K562 (cell line): ENCODE measurements around the gene INSR. TPM values are rescaled to one million over a fixed set of nuclear protein-coding genes. Genes with fewer than 3 reads are reported as not detected.

Experiments used
- ATAC-seq: fragments of 200-7000 bp; cut with Tn5 transposase; 3 replicates; pipeline ENCODE4 v1.9.1; 2020; ENCODE audit warnings: moderate library complexity
- Bru-seq: library from RNA; stranded (reverse); fragments of 400-500 nt; gene quantifications from one replicate; lab custom pipeline; 2021; lab: Mats Ljungman, UMichigan
- BruChase-seq, 2 experiments: library from RNA; stranded (reverse); fragments of 400-500 nt; gene quantifications; one replicate each; lab custom pipeline; 2021; lab: Mats Ljungman, UMichigan
- BruUV-seq: library from RNA; stranded (reverse); fragments of 400-500 nt; replicated peaks from 2 replicates; lab custom pipeline; 2021; lab: Mats Ljungman, UMichigan
- CTCF ChIA-PET: fragments of 300-600 bp; formaldehyde crosslinking; extraction: SDS; loops from one replicate; lab custom pipeline; 2021; ENCODE audit warnings: low intra/inter-chr PET ratio; lab: Yijun Ruan, JAX
- POLR2A ChIA-PET: fragments of 300-600, 350-650 bp; sonication (Branson Sonifier 250); formaldehyde crosslinking; extraction: SDS; loops from one replicate; lab custom pipeline; 2021; ENCODE audit warnings: antibody characterized with exemption, inconsistent platforms; lab: Yijun Ruan, JAX
- DNase-seq, 4 experiments: peaks; one replicate each; pipeline versions ENCODE4 v3.0.0 to v3.0.0-alpha.2; 2011 to 2018; ENCODE audit warnings: low spot score in 3 of 4, mixed read lengths in 3 of 4; ENCODE audit errors: extremely low read depth in 1 of 4
- FAIRE-seq: peaks from 2 replicates; lab custom pipeline; 2011; peaks lifted over from hg19 to GRCh38; lab: Jason Lieb, UNC
- H2AFZ ChIP-seq: 2 replicates; pipeline ENCODE4 v1.6.0; 2011; ENCODE audit warnings: low read depth, low read length, control low read depth, inconsistent platforms
- H3K27ac ChIP-seq: fragments of 200-600 bp; 3 replicates; pipeline ENCODE4 v1.8.0; 2011; ENCODE audit warnings: low read depth, mild to moderate bottlenecking, control low read depth, inconsistent platforms, low read length, moderate library complexity, mixed read lengths; ENCODE audit errors: extremely low read depth
- H3K27me3 ChIP-seq, 2 experiments: fragments of 300-600 bp in 1 of 2; 2 replicates in 1 of 2; 3 replicates in 1 of 2; pipeline versions ENCODE4 v1.6.0 to v1.8.0; 2011; ENCODE audit warnings: inconsistent platforms in 2 of 2, low read length in 2 of 2, mild to moderate bottlenecking in 1 of 2, mixed read lengths in 1 of 2, moderate library complexity in 1 of 2; ENCODE audit not compliant: control insufficient read depth in 2 of 2, insufficient read depth in 2 of 2
- H3K36me3 ChIP-seq: fragments of 300-600 bp; 3 replicates; pipeline ENCODE4 v1.8.0; 2011; ENCODE audit warnings: mild to moderate bottlenecking, low read length, inconsistent platforms; ENCODE audit not compliant: control insufficient read depth, insufficient read depth
- H3K4me1 ChIP-seq, 2 experiments: fragments of 200-600 bp in 1 of 2; replicated peaks in 1 of 2; 2 replicates in 1 of 2; 3 replicates in 1 of 2; pipeline versions ENCODE4 v1.5.1 to v1.8.0; 2011; ENCODE audit warnings: inconsistent platforms in 2 of 2, low read length in 2 of 2, mild to moderate bottlenecking in 1 of 2, mixed read lengths in 1 of 2, moderate library complexity in 1 of 2; ENCODE audit not compliant: control insufficient read depth in 2 of 2, insufficient read depth in 2 of 2
- H3K4me2 ChIP-seq: 2 replicates; pipeline ENCODE4 v1.6.1; 2011; ENCODE audit warnings: low read length, control low read depth, inconsistent platforms, mixed read lengths; ENCODE audit not compliant: insufficient read depth
- H3K4me3 ChIP-seq: fragments of 200-600 bp; sonication (generic), shearing (Covaris generic); 2 replicates; pipeline ENCODE4 v1.5.1; 2016; ENCODE audit warnings: control low read depth, inconsistent platforms
- H3K79me2 ChIP-seq: fragments of 200-600 bp; 3 replicates; pipeline ENCODE4 v1.8.0; 2011; ENCODE audit warnings: low read length, inconsistent platforms; ENCODE audit not compliant: control insufficient read depth, insufficient read depth
- H3K9ac ChIP-seq, 2 experiments: 2 replicates each; pipeline versions ENCODE4 v1.6.0 to v1.6.1; 2011; ENCODE audit warnings: low read depth in 2 of 2, low read length in 2 of 2, control low read depth in 1 of 2, inconsistent platforms in 1 of 2, mild to moderate bottlenecking in 1 of 2, mixed read lengths in 1 of 2; ENCODE audit not compliant: insufficient read depth in 1 of 2
- H3K9me1 ChIP-seq: one replicate; pipeline ENCODE4 v1.6.0; 2011; ENCODE audit warnings: inconsistent platforms, mild to moderate bottlenecking, low read length, moderate library complexity; ENCODE audit not compliant: control insufficient read depth, insufficient read depth
- H3K9me3 ChIP-seq: replicated peaks from 2 replicates; pipeline ENCODE4 v1.5.1; 2011; ENCODE audit warnings: low read depth, low read length, inconsistent platforms; ENCODE audit not compliant: control insufficient read depth, insufficient read depth
- H4K20me1 ChIP-seq: replicated peaks from 2 replicates; pipeline ENCODE4 v1.6.1; 2011; ENCODE audit warnings: low read length, inconsistent platforms, mixed read lengths; ENCODE audit not compliant: control insufficient read depth, insufficient read depth
- CXXC5 ChIP-seq: fragments of 250-450 bp; sonication (Bioruptor Pico); IDR thresholded peaks from 2 replicates; pipeline ENCODE4 v1.8.0; 2022; ENCODE audit warnings: inconsistent platforms, mild to moderate bottlenecking, moderate library complexity
- DACH1 ChIP-seq: fragments of 450-650 bp; IDR thresholded peaks from 2 replicates; pipeline ENCODE4 v1.6.1; 2018; ENCODE audit not compliant: partially characterized antibody
- E2F6 ChIP-seq, 2 experiments: IDR thresholded peaks; 2 replicates each; pipeline ENCODE4 v1.6.1; 2011; ENCODE audit warnings: borderline replicate concordance in 1 of 2, control low read depth in 1 of 2, low read depth in 1 of 2, low read length in 1 of 2, mild to moderate bottlenecking in 1 of 2, mixed read lengths in 1 of 2, moderate library complexity in 1 of 2; ENCODE audit not compliant: insufficient read depth in 1 of 2, insufficient read length in 1 of 2, poor library complexity in 1 of 2, severe bottlenecking in 1 of 2; ENCODE audit errors: extremely low read depth in 1 of 2
- ETS1 ChIP-seq: conservative IDR thresholded peaks from 2 replicates; pipeline ENCODE4 v1.6.1; 2011; ENCODE audit warnings: low read depth, mild to moderate bottlenecking, low read length; ENCODE audit not compliant: control insufficient read depth
- JUND ChIP-seq, 2 experiments: IDR thresholded peaks; 2 replicates in 1 of 2; 3 replicates in 1 of 2; pipeline ENCODE4 v1.6.1; 2011; ENCODE audit warnings: borderline replicate concordance in 2 of 2, low read depth in 2 of 2, low read length in 2 of 2, improper control_type of control experiment in 1 of 2, missing biosample characterization in 1 of 2, missing genetic modification characterization in 1 of 2, missing genetic modification reagents in 1 of 2
- KLF10 ChIP-seq: fragments of 250-450 bp; sonication (Bioruptor Pico); IDR thresholded peaks from 2 replicates; pipeline ENCODE4 v1.6.1; 2021; ENCODE audit warnings: matching md5 sums
- MIER1 ChIP-seq: fragments of 450-650 bp; IDR thresholded peaks from 2 replicates; pipeline ENCODE4 v1.6.1; 2016; ENCODE audit warnings: antibody characterized with exemption, mild to moderate bottlenecking, low read depth
- MTA2 ChIP-seq: fragments of 450-650 bp; IDR thresholded peaks from 2 replicates; pipeline ENCODE4 v1.6.1; 2016; ENCODE audit warnings: low read depth
- PCBP2 ChIP-seq: fragments of 200-400 bp; formaldehyde crosslinking; IDR thresholded peaks from 2 replicates; pipeline ENCODE4 v1.6.1; 2018; ENCODE audit warnings: low read length, low read depth, mild to moderate bottlenecking, moderate library complexity; ENCODE audit not compliant: poor library complexity, severe bottlenecking
- PHF8 ChIP-seq: fragments of 200-600 bp; sonication (generic); IDR thresholded peaks from 2 replicates; pipeline ENCODE4 v1.6.1; 2012; ENCODE audit warnings: mixed run types, mild to moderate bottlenecking, inconsistent platforms, low read length, moderate library complexity, borderline replicate concordance
- RCOR1 ChIP-seq, 2 experiments: IDR thresholded peaks; 2 replicates each; pipeline ENCODE4 v1.6.1; 2012; ENCODE audit warnings: low read depth in 2 of 2, low read length in 2 of 2, borderline replicate concordance in 1 of 2, improper control_type of control experiment in 1 of 2
- TBL1XR1 ChIP-seq, 2 experiments: IDR thresholded peaks; 2 replicates each; pipeline ENCODE4 v1.6.1; 2012; ENCODE audit warnings: improper control_type of control experiment in 2 of 2, low read length in 2 of 2, mild to moderate bottlenecking in 1 of 2
- WGBS: fragments of 100-300 bp; shearing (Covaris generic); methylation state at CpG from one replicate; pipeline ENCODE4 v1.1.6; 2016; ENCODE audit warnings: low coverage, mixed read lengths; ENCODE audit not compliant: insufficient coverage; ENCODE audit errors: missing lambda C conversion rate; 5-methylcytosine and 5-hydroxymethylcytosine counted together
- in situ Hi-C: fragments of 300-500 bp; cut with MboI; formaldehyde crosslinking; loops from 4 replicates; pipeline ENCODE4 v1.15.0; 2018; ENCODE audit warnings: inconsistent platforms, mixed read lengths
- intact Hi-C: fragments of 100-400 bp; cut with micrococcal nuclease; formaldehyde crosslinking; loops from 2 replicates; pipeline ENCODE4 v1.14.2; 2022
- long read RNA-seq, 3 experiments: library from polyadenylated mRNA in 2 of 3; library from RNA in 1 of 3; unstranded in 2 of 3; stranded (forward) in 1 of 3; transcript quantifications; one replicate each; pipeline ENCODE4 v2.0.0, GENCODE V29; 2019 to 2022
- polyA minus RNA-seq, 3 experiments: library from RNA; depleted of rRNA, polyadenylated mRNA; stranded (reverse); fragments of >200 nt; gene quantifications; 2 replicates each; pipeline ENCODE4 v1.2.3, GENCODE V29; 2011
- polyA plus RNA-seq, 8 experiments: library from polyadenylated mRNA; depleted of rRNA in 4 of 8; stranded (reverse) in 5 of 8; unstranded in 3 of 8; fragments of >200 nt; fragmentation: Nextera tagmentation in 2 of 8; fragmentation: Illumina TruSeq in 1 of 8; extraction: Ambion mirVana in 2 of 8; extraction: Trizol in 1 of 8; gene quantifications; 2 replicates each; pipeline versions ENCODE4 v1.2.1 to v1.2.3, GENCODE V29; 2011 to 2014; ENCODE audit warnings: inconsistent platforms in 1 of 8, missing spikeins in 1 of 8
- total RNA-seq, 7 experiments: library from RNA; depleted of rRNA in 6 of 7; stranded (reverse); fragments of >200 nt in 6 of 7; fragmentation: Illumina TruSeq in 2 of 7; extraction: Trizol in 2 of 7; gene quantifications; 2 replicates each; pipeline versions ENCODE4 v1.2.1 to v1.2.3, GENCODE V29; 2011 to 2021; ENCODE audit warnings: low replicate concordance in 1 of 7

INSR gene
- total RNA-seq (2011; cell fraction: chromatin; rRNA removed; ENCODE audit: low replicate concordance): 5.3 and 10.3 TPM in 2 replicates
- 7.0 and 8.5 TPM in 2 replicates for total RNA-seq (2011; cell fraction: nucleolus; rRNA removed)
- 5.2 and 5.3 TPM in 2 replicates for total RNA-seq (2011; cell fraction: nucleoplasm; rRNA removed)
- total RNA-seq (2014; rRNA removed): 0.41 and 0.94 TPM in 2 replicates
- total RNA-seq (2014; rRNA removed; fragmentation: Illumina TruSeq; extraction: Trizol): 0.29 and 0.57 TPM in 2 replicates
- total RNA-seq (2015; rRNA removed; fragmentation: Illumina TruSeq; extraction: Trizol): 0.11 and 0.57 TPM in 2 replicates
- 0.69 and 0.94 TPM in 2 replicates for total RNA-seq (2021)
- polyA plus RNA-seq (2011; rRNA removed): 0.60 and 0.83 TPM in 2 replicates
- polyA plus RNA-seq (2011; cell fraction: cytosol; rRNA removed): 0.68 and 0.82 TPM in 2 replicates
- 0.72 and 1.2 TPM in 2 replicates for polyA plus RNA-seq (2011; cell fraction: nucleus; rRNA removed)
- polyA plus RNA-seq (2012): 0.26 and 1.1 TPM in 2 replicates
- polyA plus RNA-seq (2014; fragmentation: Illumina TruSeq; extraction: Trizol): 0.43 and 0.79 TPM in 2 replicates
- under 1 TPM; 0.04 to 0.07 TPM for polyA plus RNA-seq (2014; fragmentation: Nextera tagmentation; extraction: Ambion mirVana)
- polyA plus RNA-seq (2014; rRNA removed): 0.42 and 0.88 TPM in 2 replicates
- polyA minus RNA-seq (2011; rRNA and poly(A)+ RNA removed): 3.1 and 3.3 TPM in 2 replicates
- polyA minus RNA-seq (2011; cell fraction: cytosol; rRNA and poly(A)+ RNA removed): 0.76 and 1.2 TPM in 2 replicates
- 1.8 and 2.1 TPM in 2 replicates for polyA minus RNA-seq (2011; cell fraction: nucleus; rRNA and poly(A)+ RNA removed)
- Bru-seq, nascent RNA: percentile 24 among the genes with signal in this experiment
- BruChase-seq, experiment 1, labeled RNA remaining after a 2-hour chase: percentile 25 among the genes with signal in this experiment
- percentile 24 among the genes with signal in this experiment for BruChase-seq, experiment 2, labeled RNA remaining after a 6-hour chase
- long read RNA-seq, experiment 1, partial matches to known transcripts: 1 of 2 reads
- long read RNA-seq, experiment 1, other reads (novel, unspliced or antisense): 1 of 2 reads
- long read RNA-seq, experiment 2, partial matches to known transcripts: 1 of 1 reads
- long read RNA-seq, experiment 2, other reads (novel, unspliced or antisense): 0 of 1 reads
- long read RNA-seq, experiment 3: 0 reads

GRCh38 chr19:7293762-7294557, at the start of gene INSR:
INSR (minus strand) TSS chr19:7294414; CDS start chr19:7293891, 523 bp downstream.
- no peaks in the 10 kb centered on the region for H3K9me1 ChIP-seq
- FAIRE-seq (no peak), DNase-seq (peak; percentile 85 to 98 (median 96)), ATAC-seq (peak; percentile 97)
- 0 out of 2 replicates have a peak, but pooled peaks cover 3% of the 10 kb centered on the region for H4K20me1 ChIP-seq
- no peaks in the 10 kb centered on the region for H3K79me2 ChIP-seq
- ChIA-PET POLR2A (no interaction called here), CTCF (interaction anchor here (1.2 kb wide), 1 partner anchor 145 kb away, joined by 7 read pairs; no protein-coding TSS in a partner anchor)
- peak within 1 kb of the TSS; percentile 19 for H3K4me2 ChIP-seq
- no peaks in the 10 kb centered on the region for H3K9me3 ChIP-seq
- H2AFZ ChIP-seq: peak within 1 kb of the TSS; percentile 63
- in situ Hi-C loops: no loop called here
- WGBS: 7% methylated on average over 15 of the region's 108 CpGs
- peaks cover 0 to 17% of the 10 kb centered on the region in 2 experiments; a peak in 2 of 5 replicates for H3K4me1 ChIP-seq
- H3K27ac ChIP-seq: no peak within 1 kb of the TSS
- intact Hi-C loops: loop anchor here (2.0 kb wide), 1 partner anchor 95 kb away; no protein-coding TSS in a partner anchor
- H3K36me3 ChIP-seq: no peaks in the 10 kb centered on the region
- no TSS peak for BruUV-seq
- peak within 1 kb of the TSS; percentile 49 for H3K4me3 ChIP-seq
- peak within 1 kb of the TSS; percentile 51 to 81; a peak in 3 of 4 replicates for H3K9ac ChIP-seq
- H3K27me3 ChIP-seq: peaks cover 5 to 22% of the 10 kb centered on the region in 2 experiments; a peak in 3 of 5 replicates
- TF ChIP-seq MIER1 (no peak), DACH1 (peak; percentile 63), CXXC5 (CRISPR knock-in tag) (peak; percentile 82), MTA2 (no peak), RCOR1 (IDR thresholded peaks at IDR 0.05; ENCODE audit: borderline replicate concordance in 1 of 2, low read depth in 2 of 2, low read length in 2 of 2) (peak in 1 of 2 experiments; percentile 60; a peak in 2 of 4 replicates), PCBP2 (peak; percentile 25), TBL1XR1 (IDR thresholded peaks at IDR 0.05; ENCODE audit: low read length in 2 of 2) (no peak), JUND (IDR thresholded peaks at IDR 0.05; ENCODE audit: borderline replicate concordance, low read depth, low read length) (0 out of 2 replicates have a peak, but pooled peaks have one; percentile 9), JUND (tag; IDR thresholded peaks at IDR 0.05; ENCODE audit: borderline replicate concordance, low read depth, low read length) (no peak; the same call in 2 of the 3 replicates), E2F6 (IDR thresholded peaks at IDR 0.05; ENCODE audit: borderline replicate concordance in 1 of 2, extremely low read depth in 1 of 2, insufficient read depth in 1 of 2, insufficient read length in 1 of 2, low read depth in 1 of 2, low read length in 1 of 2, poor library complexity in 1 of 2, severe bottlenecking in 1 of 2) (peak in 1 of 2 experiments; percentile 73), ETS1 (0 out of 2 replicates have a peak, but pooled peaks have one; percentile 29), PHF8 (peak; percentile 27; the same call in 1 of the 2 replicates), KLF10 (CRISPR knock-in tag) (no peak)
